GM21390 (cell line): ENCODE data around the gene BACH2.
"Not testable (repeated sequence)": the region's sequence is repeated elsewhere in the genome, so short reads cannot be mapped to it uniquely, and the experiment has no call there.

Experiments used
- ATAC-seq: cut with Tn5 transposase; IDR thresholded peaks from one replicate; pipeline ENCODE4 v1.9.1; 2021; ENCODE audit not compliant: unreplicated experiment

BACH2 gene

GRCh38 chr6:90282265-90282664 lies 14.4 kb downstream of the BACH2 start:
- ATAC-seq = not testable (repeated sequence)

- no peak for ATAC-seq
These were observed 18.5 kb downstream of the BACH2 start for GRCh38 chr6:90278129-90278528.

- ATAC-seq = no peak
These were observed 19.2 kb downstream of the BACH2 start for GRCh38 chr6:90277302-90278011.

GRCh38 chr6:90274451-90275030 lies 22.1 kb downstream of the BACH2 start:
- no peak for ATAC-seq

GRCh38 chr6:90273863-90274262 lies 22.8 kb downstream of the BACH2 start:
- no peak for ATAC-seq

GRCh38 chr6:90272895-90273294 lies 23.7 kb downstream of the BACH2 start:
- ATAC-seq = no peak

GRCh38 chr6:90271831-90272230 lies 24.8 kb downstream of the BACH2 start:
- no peak for ATAC-seq

GRCh38 chr6:90269334-90269733 lies 27.3 kb downstream of the BACH2 start:
- no peak for ATAC-seq

GRCh38 chr6:90268178-90268577 lies 28.5 kb downstream of the BACH2 start:
- ATAC-seq = no peak

- ATAC-seq = no peak
These were observed 29.6 kb downstream of the BACH2 start for GRCh38 chr6:90266905-90267621.

GRCh38 chr6:90264561-90264960 lies 32.1 kb downstream of the BACH2 start:
- no peak for ATAC-seq

GRCh38 chr6:90263633-90264032 lies 33.0 kb downstream of the BACH2 start:
- no peak for ATAC-seq

- no peak for ATAC-seq
These were observed 34.8 kb downstream of the BACH2 start for GRCh38 chr6:90261801-90262200.

GRCh38 chr6:90257486-90257738 lies 39.2 kb downstream of the BACH2 start:
- ATAC-seq = no peak

- no peak for ATAC-seq
These were observed 39.8 kb downstream of the BACH2 start for GRCh38 chr6:90256698-90257485.

GRCh38 chr6:90253631-90254030 lies 43.0 kb downstream of the BACH2 start:
- ATAC-seq = no peak

GRCh38 chr6:90251295-90251992 lies 45.2 kb downstream of the BACH2 start:
- peak; percentile 96 for ATAC-seq

GRCh38 chr6:90250405-90250804 lies 46.2 kb downstream of the BACH2 start:
- ATAC-seq = no peak

GRCh38 chr6:90249458-90249857 lies 47.2 kb downstream of the BACH2 start:
- no peak for ATAC-seq

GRCh38 chr6:90249034-90249433 lies 47.6 kb downstream of the BACH2 start:
- no peak for ATAC-seq

GRCh38 chr6:90247262-90247661 lies 49.4 kb downstream of the BACH2 start:
- ATAC-seq = no peak
